GM19328 (cell line): ENCODE data around the gene METTL4.

Source experiments
- ATAC-seq: cut with Tn5 transposase; IDR thresholded peaks from one replicate; pipeline ENCODE4 v1.9.1; 2021; ENCODE audit warnings: mild to moderate bottlenecking, moderate library complexity; ENCODE audit not compliant: unreplicated experiment

The METTL4 gene

DNA sequence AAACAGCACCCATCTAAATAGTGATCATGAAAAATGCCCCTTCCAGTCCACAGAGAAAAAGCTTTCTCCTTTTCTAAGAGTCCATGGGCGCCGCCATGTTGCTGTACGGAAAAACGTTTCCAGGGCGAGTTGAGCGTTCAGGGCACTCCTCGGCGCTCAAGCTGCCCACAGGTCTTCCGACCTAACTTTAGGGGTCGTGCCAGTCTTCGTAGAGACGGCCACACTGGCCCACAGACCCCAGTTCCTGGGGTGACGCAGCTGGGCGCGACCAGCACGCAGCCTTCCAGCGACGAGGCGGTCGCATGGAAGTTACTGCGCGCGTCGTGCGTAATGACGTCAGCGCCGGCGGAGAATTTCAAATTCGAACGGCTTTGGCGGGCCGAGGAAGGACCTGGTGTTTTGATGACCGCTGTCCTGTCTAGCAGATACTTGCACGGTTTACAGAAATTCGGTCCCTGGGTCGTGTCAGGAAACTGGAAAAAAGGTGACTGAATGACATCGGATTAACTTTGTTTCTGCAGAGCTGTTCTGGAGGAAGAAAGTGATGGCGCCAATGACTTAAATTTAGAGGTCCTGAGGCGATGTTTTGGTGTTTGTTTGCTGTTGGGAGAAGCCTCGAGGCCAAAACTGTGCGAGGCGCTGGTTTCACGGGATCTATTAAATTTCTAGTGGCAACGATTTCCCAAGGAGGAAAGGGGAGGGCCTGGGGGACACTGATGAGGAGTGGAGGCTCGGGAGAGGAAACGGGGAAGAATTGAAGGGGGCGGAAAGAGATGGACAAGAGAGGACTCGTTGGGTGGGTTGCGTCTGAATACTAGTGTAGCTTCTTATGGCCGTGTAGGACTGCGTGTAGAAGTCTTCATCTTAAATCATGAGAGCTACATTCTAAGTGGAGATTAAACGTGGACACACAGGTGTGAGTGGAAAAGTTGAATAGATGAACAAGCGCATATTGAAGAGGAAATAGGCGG lies at the start of gene METTL4, which contains the start of gene NDC80:
METTL4 (minus strand) TSS at position 306 of the 971 bp plus-strand sequence. CDS start 4,289 bp downstream, outside the sequence.
NDC80 (plus strand) TSS at position 358 of the 971 bp plus-strand sequence. CDS start 1,429 bp downstream, outside the sequence.
- ATAC-seq, result peak; percentile 68

DNA sequence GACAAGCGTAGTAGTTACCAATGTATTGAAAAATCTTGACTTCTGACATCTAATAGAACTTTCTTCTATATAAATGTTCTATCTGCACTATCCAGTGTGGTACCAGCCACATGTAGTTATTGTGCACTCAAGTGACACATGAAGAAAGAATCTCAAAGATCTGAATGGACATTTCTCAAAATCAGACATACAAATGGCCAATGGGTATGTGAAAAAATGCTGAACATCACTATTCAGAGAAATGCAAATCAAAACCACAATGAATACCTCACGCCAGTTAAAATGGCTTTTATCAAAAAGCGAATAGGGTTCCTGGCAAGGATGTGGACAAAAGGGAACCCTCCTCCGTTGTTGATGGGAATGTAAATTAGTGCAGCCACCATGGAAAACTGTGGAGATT lies 46.7 kb upstream of the METTL4 start:
- ATAC-seq, result no peak

GRCh38 chr18:2617401-2617998 lies 46.2 kb upstream of the METTL4 start:
- no peak for ATAC-seq

- no peak for ATAC-seq
Observed at GRCh38 chr18:2612996-2613395, 41.7 kb upstream of the METTL4 start.

DNA sequence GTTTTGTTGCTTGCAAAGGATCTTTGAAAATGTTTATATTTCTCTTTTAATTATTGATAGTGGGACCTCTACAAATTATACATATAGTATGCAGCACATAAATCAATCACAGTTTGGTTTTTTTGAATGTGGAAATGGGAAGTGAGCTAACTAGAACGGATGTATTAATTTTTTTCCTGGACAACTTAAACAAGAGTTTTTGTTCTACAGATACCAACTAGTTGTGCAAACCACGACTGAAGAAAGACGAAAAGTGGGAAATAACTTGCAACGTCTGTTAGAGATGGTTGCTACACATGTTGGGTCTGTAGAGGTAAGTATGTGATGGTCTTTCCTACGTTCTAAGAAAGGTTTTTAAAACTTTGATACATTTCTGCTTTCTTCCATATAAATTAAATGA lies 39.2 kb upstream of the METTL4 start:
- no peak for ATAC-seq

GRCh38 chr18:2609604-2610003 lies 38.3 kb upstream of the METTL4 start:
- no peak for ATAC-seq

DNA sequence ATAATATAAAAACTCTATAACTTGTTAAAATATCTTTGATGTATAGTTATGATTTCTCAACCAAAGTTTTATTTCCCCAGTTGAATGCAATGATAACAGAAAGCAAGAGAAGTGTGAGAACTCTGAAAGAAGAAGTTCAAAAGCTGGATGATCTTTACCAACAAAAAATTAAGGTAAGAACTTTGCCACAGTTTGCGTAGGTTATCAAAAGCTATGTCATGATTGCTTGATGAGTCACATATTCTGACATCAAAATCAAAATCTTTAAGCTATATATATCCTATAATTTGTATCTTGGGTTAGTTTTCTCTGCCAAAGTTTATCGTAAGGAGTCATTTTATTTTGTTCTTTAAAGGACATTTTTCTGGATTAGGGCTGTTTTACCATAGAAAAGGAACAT lies 35.0 kb upstream of the METTL4 start:
- no peak for ATAC-seq

- no peak for ATAC-seq
Observed at GRCh38 chr18:2602844-2603243, 31.5 kb upstream of the METTL4 start.

- no peak for ATAC-seq
Observed at GRCh38 chr18:2597639-2598038, 26.3 kb upstream of the METTL4 start.

DNA sequence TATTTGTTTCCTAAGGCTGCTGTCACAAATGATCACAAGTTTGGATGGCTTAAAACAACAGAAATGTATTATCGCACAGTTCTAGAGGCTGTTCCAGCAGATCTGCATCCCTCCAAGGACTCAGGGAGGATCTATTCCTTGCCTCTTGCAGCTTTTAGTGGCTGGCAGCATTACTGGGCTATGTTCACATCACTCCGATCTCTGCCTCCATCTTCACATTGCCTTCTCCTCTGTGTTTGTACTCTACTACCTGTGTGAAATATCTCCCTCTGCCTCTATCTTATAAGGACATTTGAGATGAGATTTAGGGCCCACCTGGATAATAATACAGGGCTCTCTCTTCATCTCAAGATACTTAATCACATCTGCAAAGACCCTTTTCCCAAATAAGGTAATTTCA lies 19.0 kb upstream of the METTL4 start:
- no peak for ATAC-seq

DNA sequence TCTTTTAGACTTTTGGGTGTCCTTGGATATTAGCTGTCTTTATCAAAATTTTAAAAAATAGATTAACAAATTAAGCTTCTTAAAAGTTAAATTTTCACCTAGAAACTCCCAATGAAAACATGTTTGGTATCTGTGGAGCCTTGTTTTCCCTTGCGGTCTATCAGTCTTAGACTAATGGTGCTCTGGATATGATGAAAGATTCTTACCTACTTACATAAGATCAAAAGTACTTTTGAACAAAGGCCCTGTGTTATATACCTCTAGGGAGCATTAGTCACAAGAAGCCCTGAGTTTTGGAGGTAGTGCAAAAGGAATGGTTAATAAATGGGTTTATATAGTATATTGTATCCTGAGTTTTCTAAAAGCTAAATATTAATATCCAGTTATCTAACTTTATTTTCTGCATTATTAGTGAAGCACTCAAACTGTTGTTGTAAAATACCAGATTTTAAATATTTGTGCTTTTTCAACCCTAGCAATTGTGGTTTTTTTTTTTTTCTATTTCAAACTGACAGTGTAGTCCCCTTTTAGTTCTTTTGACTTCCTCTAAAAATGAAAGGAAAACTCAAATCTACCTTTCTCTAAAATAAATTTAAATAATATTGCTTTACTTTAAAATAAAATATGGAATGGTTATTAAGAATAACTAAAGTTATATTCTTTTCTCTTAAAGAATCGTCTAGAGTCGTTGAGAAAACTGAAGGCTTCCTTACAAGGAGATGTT lies 18.2 kb upstream of the METTL4 start:
- no peak for ATAC-seq

GRCh38 chr18:2588666-2589344 lies 17.5 kb upstream of the METTL4 start:
- no peak for ATAC-seq

GRCh38 chr18:2587788-2588187 lies 16.5 kb upstream of the METTL4 start:
- no peak for ATAC-seq

DNA sequence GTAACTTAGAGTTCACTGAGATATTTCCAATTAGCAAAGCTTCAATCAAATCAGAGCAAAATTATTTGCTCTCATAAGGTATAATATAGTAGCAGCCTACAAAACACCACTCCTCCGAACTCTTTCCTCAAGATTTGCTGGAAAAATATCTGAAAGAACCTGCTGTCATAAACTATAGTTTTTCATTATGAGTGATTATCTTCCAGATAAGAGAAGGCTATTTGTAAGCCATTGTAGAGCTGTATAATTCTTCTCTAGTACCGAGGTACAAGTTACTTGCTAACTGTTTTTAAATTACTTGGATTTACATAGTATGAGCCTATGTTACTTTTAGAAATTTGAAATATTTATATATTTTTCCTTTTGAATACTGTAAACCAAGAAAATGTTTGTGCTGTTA lies 2.1 kb upstream of the METTL4 start:
- no peak for ATAC-seq

GRCh38 chr18:2572892-2573291 lies 1.6 kb upstream of the METTL4 start:
- no peak for ATAC-seq

- ATAC-seq, result no peak
Observed at GRCh38 chr18:2572171-2572569, 865 bp upstream of the METTL4 start.

- peak; percentile 46 for ATAC-seq
Observed at GRCh38 chr18:2570772-2571199, 519 bp downstream of the METTL4 start.

- ATAC-seq, result no peak
Observed at GRCh38 chr18:2569338-2570207, 1.7 kb downstream of the METTL4 start.

DNA sequence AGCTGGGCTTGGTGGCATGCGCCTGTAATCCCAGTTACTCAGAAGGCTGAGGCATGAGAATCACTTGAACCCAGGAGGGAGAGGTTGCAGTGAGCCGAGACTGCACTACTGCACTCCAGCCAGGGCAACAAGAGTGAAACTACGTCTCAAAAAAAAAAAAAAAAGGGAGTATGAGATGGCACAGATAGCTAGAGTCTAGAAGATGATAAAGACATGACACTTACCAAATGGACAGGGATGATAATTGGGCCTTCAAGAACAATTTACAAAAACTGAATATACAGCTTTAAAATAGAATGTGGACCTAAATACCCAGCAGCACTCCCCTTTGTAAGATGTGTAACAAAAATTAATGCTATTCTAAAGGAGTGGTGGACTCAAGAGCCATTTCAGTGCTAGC lies 2.7 kb downstream of the METTL4 start:
- ATAC-seq, result no peak

GRCh38 chr18:2568129-2568528 lies 3.2 kb downstream of the METTL4 start:
- ATAC-seq, result no peak
